GM18519 (cell line): ENCODE data around the gene HMGB4.

Source experiments
- ATAC-seq: cut with Tn5 transposase; IDR thresholded peaks from one replicate; pipeline ENCODE4 v1.9.1; 2021; ENCODE audit warnings: mild to moderate bottlenecking, moderate library complexity; ENCODE audit not compliant: unreplicated experiment, low FRiP score

The HMGB4 gene

GRCh38 chr1:33895976-33896375, 32.1 kb downstream of the HMGB4 start:
- no peak for ATAC-seq

DNA sequence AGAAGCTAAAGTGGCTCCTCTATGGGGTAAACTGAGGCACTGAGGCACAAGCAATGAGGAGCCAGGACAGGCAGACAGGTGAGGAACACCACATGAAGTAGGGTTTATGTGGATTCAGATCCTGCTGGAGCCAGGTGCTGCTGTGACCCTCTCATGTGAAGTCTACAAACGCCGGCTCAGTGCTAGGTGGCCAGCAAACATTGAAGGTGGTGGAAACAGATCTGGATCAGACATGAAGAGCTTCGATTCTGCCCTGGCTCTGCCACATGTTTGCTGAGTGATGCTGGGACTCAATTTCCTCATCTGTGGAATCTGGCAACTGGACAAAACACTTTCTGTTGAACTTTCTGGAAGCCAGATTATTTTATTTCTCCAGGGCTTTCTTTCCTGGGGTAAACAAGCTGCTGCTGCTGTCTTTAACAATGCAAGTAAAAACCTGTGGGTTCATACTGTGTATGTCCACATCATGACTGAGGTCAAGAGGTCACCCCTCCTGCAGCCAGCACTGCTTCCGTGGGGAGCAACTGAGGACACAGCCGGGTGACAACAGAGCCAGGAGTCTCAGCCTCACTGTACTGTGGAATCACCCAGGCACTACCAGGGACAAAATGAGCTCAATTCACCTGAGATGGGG, 33.3 kb downstream of the HMGB4 start:
- no peak for ATAC-seq

- no peak for ATAC-seq
Observed at GRCh38 chr1:33898406-33898805, 34.5 kb downstream of the HMGB4 start.

GRCh38 chr1:33898881-33899280, 35.0 kb downstream of the HMGB4 start:
- ATAC-seq = no peak

- ATAC-seq = no peak
Observed at GRCh38 chr1:33899746-33900145, 35.9 kb downstream of the HMGB4 start.

DNA sequence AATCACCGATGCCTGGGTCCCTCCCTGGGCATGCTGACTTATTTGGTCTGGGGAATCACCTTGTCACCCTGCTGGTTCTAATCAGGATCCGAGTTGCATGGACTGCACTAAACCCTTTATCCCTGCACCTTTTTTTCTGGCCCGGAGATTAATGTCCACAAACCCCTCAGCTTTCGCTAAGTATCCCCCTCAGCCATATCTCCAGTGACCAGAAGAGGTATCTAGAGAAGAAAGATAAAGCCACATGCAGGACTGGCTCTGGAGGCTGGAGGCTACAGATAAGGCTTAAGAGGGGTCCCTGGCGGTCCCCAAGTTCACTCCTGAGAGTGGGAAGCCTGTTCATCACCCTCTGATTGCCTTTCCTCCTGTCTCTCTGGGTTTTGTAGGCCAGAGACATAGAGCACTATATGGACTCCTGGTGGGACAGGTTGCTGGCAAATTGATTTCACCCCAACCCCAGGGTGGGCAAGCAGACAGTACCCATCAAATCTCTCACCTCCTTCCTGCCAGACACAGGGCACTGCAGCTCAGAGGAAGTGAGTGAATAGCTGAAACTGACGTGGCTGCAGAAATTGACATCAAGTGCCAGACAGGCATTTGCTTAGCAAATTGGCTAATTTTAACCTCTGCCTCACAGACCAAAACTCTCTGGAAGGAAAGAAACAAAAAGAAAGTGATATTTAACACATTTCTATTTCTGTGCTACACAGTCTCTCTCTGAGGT, 38.8 kb downstream of the HMGB4 start:
- ATAC-seq = no peak

DNA sequence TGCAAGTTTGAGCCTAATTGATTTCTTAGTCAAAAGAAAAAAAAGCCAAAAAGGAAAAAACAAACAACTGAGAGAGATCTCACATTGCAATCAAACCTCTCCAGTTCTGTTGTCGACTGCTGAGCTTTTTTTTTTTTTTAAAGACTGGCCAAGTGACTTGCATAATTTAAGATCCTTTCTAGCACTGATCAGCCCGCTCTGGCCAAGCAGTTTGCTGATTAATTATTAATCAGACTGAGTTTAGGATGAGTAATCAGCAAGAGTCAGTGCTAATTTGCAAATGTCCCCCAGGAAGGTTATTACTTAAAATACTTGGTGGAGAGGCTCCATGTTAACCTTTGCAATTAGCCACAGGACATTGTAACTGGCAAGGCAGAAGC, 39.3 kb downstream of the HMGB4 start:
- ATAC-seq = no peak

GRCh38 chr1:33905241-33905640, 41.4 kb downstream of the HMGB4 start:
- ATAC-seq = no peak

DNA sequence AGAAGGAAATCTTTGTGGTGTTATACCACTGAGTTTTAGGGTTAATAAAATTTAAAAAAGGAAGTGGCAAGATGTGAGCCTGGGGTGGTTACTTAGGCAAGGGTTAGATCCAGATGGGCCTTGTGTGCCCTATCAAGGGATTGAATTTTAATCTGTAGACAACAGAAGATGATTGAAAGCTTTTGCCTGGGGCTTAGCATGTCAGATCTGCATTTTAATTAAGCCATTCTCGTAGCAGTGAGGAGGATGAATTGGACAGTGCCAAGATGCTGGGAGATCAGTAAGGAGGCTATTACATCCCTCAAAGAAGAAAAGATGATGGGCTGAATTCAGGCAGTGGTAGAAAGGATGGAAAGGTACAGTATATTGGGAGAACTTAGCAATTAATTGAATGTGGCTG, 42.3 kb downstream of the HMGB4 start:
- ATAC-seq = no peak

DNA sequence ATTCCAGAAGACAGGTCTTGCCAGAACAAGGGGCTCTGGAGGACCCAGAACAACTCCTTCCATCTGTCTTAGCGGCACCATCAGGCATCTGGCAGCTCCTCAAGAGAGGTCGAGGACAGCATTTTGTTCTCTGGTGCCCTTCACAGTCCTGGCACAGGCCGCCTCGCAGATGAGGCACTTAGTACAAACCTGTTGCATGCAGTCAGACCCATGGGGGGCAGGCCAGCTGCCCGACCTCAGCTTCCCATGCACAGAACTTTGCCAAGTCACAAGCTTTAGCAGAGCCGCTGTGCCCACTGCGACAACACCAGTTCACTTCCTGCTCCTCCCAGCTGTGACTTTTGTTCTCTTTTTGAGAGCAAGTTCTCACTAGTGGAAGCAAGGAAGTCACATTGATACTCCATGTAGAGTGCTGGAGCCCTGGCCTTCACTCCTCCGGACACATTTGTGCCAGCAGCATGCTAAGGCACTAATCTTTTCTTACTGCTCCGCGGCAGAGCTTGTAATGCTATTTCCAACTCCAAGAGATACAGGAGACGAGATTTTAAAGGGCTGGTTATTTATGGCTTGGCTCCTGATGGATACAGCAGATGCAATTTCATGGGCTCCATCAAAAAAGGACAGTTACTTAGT, 44.6 kb downstream of the HMGB4 start:
- no peak for ATAC-seq
